DND-41 (cell line): ENCODE results near the gene RNF167.

ENCODE experiments used
- CTCF ChIP-seq: IDR thresholded peaks from 2 replicates; pipeline ENCODE4 v1.5.1; 2012; ENCODE audit warnings: borderline replicate concordance, low read length, moderate library complexity, mild to moderate bottlenecking; ENCODE audit not compliant: poor library complexity, severe bottlenecking; ENCODE audit errors: extremely low read depth
- EZH2 ChIP-seq: IDR thresholded peaks from 3 replicates; pipeline ENCODE4 v1.6.1; 2012; ENCODE audit warnings: borderline replicate concordance, low read depth, mild to moderate bottlenecking, moderate library complexity, low read length, inconsistent platforms; ENCODE audit not compliant: severe bottlenecking

- TF ChIP-seq CTCF (no peak), EZH2 (no peak)
Observed at GRCh38 chr17:4937553-4937952, 2.5 kb upstream of the RNF167 start.
